ENCODE data around the gene EPN3. TPM values are rescaled to one million over a fixed set of nuclear protein-coding genes. Genes with fewer than 3 reads are reported as not detected.

Gene EPN3
- total RNA-seq, 1 experiment from 2014 or later, result 17.8 TPM

- ChIA-PET RAD21 (ENCODE audit: low non-redundant PET in 1 of 2, low total read pairs in 2 of 2, uncharacterized antibody in 2 of 2, unreplicated experiment in 2 of 2) (no interaction called here), POLR2A (no interaction called here), CTCF (no interaction called here)
- no peak overlapping the region for H2AFZ ChIP-seq (ENCODE audit: low read depth, low read length, poor library complexity, severe bottlenecking)
- H4K20me1 ChIP-seq (ENCODE audit: insufficient read depth), result no peaks in the 10 kb centered on the region
- no peak overlapping the region for H3K9ac ChIP-seq (ENCODE audit: low read length)
- H3K27me3 ChIP-seq (ENCODE audit: insufficient read depth, low read length), result no peaks in the 10 kb centered on the region
- no peaks in the 10 kb centered on the region for H3K36me3 ChIP-seq (ENCODE audit: control insufficient read depth in 1 of 2, insufficient read depth in 2 of 2, low read length in 2 of 2)
- H3K4me1 ChIP-seq (ENCODE audit: control insufficient read depth in 1 of 2, insufficient read depth in 2 of 2, low read length in 2 of 2), result no peaks in the 10 kb centered on the region
- no peak for TF ChIP-seq ZFX (IDR thresholded peaks at IDR 0.05)
- TF ChIP-seq EZH2 (IDR thresholded peaks at IDR 0.05), result no peak
- TF ChIP-seq TCF7L2 (IDR thresholded peaks at IDR 0.05; ENCODE audit: borderline replicate concordance, extremely low read depth, insufficient read depth, insufficient read length), result no peak
- no peak for TF ChIP-seq ZBTB33 (IDR thresholded peaks at IDR 0.05; ENCODE audit: extremely low read depth, insufficient replicate concordance, low read length)
- TF ChIP-seq REST (IDR thresholded peaks at IDR 0.05; ENCODE audit: low read depth), result no peak
- no peak for TF ChIP-seq EGR1 (IDR thresholded peaks at IDR 0.05; ENCODE audit: low read depth)
- no peak for TF ChIP-seq ELF1 (IDR thresholded peaks at IDR 0.05; ENCODE audit: borderline replicate concordance, low read depth)
- TF ChIP-seq SIN3A (IDR thresholded peaks at IDR 0.05; ENCODE audit: low read depth), result no peak
- no peak for TF ChIP-seq ATF3 (IDR thresholded peaks at IDR 0.05)
- no peak for ATAC-seq
- no peak overlapping the region for H3K4me2 ChIP-seq (ENCODE audit: low read length)
- no peaks in the 10 kb centered on the region for H3K9me2 ChIP-seq (ENCODE audit: insufficient read depth)
- no TSS peak for BruUV-seq (replicated peaks)
- no peaks in the 10 kb centered on the region for H3K9me3 ChIP-seq (ENCODE audit: control insufficient read depth in 1 of 2, insufficient read depth in 1 of 2, low read depth in 1 of 2, low read length in 2 of 2)
- intact Hi-C loops (cut with micrococcal nuclease), result no loop called here
- no peaks in the 10 kb centered on the region for H3K79me2 ChIP-seq (ENCODE audit: insufficient read depth, low read length)
- no peak overlapping the region for H3K27ac ChIP-seq (ENCODE audit: low read depth, low read length)
- DNase-seq (ENCODE audit: low read depth, low spot score), result no peak
- H3K4me3 ChIP-seq (replicated peaks in 1 of 2; ENCODE audit: low read depth in 1 of 2, low read length in 2 of 2), result no peak overlapping the region
Measured at GRCh38 chr17:50587571-50587970, 55.0 kb downstream of the EPN3 start.
